Fibroblast of skin of scalp (primary cell): Measurements from ENCODE around the gene USP38.
A peak's percentile ranks its signal among the peaks of the same experiment; 100 is the strongest.
"Not testable (repeated sequence)": the region's sequence is repeated elsewhere in the genome, so short reads cannot be mapped to it uniquely, and the experiment has no call there.

Experiments used
- DNase-seq: peaks from one replicate; pipeline ENCODE4 v3.0.0-alpha.2; 2013

USP38 gene

DNA sequence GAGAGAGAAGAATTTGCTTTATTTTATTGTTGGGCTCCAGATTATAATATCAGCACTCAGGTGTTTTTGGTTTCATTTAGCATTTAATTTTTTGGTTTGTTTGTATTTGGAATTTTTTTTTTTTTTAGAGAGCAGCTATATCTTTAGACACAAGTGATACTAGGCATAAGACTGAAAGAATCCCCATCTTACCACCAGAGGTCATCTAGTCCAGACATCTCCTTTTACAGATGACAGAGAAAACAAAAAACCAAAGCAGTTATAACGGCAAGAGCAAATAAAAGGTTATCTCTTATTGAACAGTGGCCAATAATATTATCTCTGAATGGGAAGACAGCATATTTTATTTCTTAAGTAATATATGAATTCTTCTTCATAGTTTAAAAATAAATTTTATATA, 22.8 kb downstream of the USP38 start:
- peak; percentile 40 for DNase-seq

DNA sequence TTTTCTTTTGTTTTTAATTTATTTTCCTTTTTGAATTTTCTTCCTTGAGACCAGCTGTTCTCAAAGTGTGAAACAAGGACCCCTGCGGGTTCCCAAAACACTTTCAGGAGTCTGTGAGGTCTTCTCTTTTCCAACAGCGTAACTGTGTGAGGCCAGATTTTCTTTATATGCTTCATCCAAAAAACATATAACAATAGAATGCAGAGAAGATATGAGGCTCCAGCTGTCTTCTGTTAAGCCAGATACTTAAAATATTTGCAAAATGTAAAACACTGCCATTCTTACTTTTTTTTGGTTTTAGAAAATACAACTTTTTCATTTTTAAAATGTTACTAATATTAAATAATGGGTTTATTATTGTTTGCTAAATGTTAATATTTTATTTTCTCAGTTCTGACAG, 27.8 kb downstream of the USP38 start:
- no peak for DNase-seq

DNA sequence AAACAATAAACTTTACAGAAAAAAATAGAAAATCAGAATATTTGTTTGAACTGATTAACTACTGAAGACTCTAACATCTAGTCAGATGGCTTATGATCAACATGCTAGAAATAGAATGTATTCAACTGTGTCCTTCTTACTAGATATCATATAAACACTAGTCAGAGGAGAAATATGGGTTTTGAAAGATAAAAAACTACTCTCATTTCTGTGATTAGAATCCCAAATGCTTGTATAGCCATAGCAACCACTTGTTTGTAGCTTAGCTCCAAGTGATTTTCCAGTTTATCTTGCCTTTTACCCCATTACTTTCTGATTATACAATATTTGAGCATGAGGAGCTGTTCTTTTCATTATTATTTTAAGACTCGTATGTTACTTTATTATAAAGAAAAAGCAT, 31.2 kb downstream of the USP38 start:
- no peak for DNase-seq

DNA sequence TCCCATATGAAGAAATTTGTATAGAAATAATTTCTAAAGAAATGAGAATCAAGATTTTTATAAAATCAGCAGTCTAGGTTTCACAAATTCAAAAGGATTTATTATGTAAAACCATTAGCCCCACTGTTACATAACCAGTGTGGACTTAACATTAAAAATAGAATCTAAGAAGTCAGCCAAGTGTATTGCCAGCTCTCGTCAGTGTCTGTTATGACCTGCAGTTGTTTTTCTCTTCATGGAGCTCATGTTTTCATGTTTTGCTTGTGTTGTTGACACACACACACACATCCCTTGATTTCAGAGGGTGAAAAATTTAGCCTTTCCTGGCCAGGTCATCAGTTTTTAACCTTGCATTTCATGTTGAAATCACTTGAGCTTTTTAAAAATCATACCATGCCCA, 39.5 kb downstream of the USP38 start:
- no peak for DNase-seq

DNA sequence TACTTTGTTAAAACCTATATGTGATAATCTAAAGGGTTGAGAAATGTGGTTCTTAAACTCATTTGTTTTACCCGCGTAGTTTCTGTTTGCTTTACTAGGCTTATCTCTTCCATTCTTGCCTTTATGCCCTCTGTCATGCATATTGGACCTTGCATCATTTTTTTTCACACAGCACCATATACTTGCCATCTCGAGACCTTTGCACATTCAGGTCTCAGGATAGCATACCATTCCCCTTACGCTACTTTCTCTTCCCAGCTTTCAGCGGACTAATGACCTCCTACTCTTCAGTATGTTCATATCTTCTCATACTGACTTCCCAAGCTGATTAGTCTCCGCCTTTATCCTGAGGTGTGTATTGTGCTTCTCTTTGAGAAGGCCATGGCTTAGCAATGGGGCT, 40.5 kb downstream of the USP38 start:
- DNase-seq = no peak

DNA sequence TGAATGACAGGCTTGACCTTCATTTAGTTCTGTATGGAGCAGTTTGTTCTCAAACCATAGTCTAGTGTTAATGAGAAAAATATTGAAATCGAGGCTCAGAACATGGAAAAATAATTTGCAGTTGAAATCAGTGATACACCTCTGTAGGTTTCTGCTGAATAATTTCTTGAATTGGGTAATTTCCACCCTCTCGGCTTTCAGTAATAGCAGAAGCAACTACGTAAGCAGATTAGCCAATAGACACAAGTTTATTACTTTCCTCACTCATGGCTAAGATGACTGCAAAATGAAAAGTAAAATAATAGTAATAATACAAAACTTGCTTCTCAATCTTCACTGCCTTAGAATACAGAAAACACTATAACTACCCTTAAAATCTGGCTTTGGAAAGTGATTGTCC, 46.0 kb downstream of the USP38 start:
- DNase-seq = no peak

DNA sequence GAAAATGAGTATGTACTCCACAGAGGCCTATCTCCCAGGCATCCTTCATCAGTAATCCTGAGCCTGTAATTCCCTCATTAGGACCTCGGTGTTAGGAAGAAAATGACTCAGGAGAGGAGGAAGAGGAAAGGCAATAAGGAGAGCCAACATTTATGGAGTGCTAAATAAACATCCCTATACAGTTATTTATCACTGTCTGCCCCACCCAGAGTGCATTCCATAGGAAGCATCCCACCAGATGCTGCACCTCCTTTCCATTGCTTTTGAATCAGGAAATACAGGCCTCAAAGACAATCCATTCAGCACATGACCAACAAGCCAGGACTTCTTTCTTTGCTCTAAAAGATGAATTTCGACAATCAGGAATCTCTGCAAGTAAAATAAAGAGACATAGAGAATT, 47.6 kb downstream of the USP38 start:
- DNase-seq = no peak

DNA sequence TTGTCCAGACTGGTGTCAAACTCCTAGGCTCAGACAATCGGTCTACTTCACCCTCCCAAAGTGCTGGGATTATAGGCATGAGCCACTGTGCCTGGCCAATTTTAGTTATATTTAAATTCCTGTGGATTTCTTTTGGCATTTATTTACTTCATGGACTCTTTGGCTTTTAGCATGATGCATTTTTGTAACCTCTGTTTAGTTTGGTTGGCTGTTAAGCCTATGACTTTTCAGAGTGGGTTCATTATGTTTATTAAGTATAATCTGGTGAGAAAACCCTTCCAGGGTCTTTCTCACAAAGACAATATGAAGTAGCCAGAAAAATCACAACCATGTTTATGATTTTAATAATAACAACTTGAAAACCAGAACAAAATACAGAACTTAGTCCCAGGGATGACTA, 49.4 kb downstream of the USP38 start:
- DNase-seq = no peak

DNA sequence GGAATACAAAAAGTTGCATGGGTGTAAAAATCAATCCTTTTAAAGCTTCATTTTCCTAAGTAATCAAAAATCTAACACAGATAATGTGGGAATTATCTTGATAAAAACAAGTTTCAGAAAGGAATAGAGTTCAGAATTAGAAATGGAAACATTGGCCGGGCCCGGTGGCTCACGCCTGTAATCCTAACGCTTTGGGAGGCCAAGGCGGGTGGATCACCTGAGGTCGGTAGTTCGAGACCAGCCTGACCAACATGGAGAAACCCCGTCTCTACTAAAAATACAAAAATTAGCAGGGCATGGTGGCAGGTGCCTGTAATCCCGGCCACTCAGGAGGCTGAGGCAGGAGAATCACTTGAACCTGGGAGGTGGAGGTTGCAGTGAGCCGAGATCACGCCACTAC, 52.5 kb downstream of the USP38 start:
- DNase-seq = not testable (repeated sequence)

DNA sequence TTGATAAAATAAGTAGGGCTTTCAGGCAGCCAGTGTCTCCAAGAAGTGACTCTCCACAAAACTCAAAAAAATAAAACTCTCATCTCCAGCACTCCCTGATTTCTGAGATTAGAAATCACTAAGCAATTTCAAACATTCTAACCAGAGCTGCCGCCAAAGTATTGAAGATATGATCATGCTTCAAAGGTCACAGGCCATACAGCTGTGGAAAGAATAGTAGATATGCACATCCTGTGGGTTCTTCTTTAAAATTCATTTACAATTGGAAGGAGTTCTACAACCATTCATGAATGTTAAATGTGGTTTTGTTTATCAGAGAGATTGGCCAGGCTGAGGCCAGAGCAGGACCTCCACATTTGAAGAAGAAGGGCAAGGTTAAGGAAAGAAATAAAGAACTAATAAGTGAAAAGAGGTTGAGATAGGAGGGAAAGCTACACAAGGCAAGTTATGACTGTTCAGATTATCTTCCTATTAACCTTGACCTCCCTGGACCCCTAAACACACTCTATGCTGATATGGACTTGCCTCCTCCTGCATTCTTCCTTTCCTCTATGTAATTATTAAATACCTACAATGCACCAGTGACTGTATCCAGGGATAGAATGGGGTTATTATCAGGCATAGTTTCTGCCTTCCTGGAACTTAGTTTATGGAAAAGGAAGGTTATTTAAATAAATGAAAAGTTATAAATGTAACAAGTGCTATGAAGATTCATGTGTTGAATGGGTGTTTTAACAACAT, 56.4 kb downstream of the USP38 start:
- peak; percentile 4 for DNase-seq

DNA sequence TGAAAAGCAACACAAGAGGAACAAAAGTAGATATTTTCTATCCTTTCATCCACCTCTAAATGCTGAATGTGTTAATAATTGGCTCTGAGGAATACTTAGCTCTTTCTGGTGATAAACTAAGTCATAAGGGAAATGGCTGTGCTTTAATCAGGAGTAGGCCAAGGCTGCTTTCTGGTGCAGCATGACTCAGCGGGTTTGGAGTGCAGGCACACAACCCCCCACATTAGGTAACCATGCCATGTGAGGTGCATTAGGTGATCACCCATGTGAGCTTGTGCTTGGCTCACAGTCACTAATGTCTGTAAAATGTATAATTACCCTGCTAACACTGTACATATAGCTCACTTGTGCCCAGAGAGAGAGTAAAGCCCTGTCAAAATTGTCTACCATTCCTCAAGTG, 57.2 kb downstream of the USP38 start:
- no peak for DNase-seq

DNA sequence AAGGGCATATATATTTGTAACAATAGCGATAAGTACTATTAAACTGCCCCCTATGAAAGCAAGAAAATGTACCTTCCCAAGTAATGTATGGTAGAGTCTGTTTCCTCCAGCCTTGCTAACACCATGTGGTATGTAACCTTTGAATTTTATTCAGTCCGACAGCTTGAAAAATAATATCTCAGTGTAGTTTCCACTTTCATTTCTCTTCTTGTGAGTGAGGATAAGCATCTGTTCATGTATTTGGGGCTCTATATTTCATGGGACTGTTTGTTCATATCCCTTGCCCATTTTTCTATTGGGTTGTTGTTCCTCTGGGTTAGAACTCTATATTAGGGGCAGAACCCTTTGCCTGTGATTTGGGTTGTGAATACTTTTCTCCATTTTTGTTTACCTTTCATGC, 58.3 kb downstream of the USP38 start:
- DNase-seq = no peak

DNA sequence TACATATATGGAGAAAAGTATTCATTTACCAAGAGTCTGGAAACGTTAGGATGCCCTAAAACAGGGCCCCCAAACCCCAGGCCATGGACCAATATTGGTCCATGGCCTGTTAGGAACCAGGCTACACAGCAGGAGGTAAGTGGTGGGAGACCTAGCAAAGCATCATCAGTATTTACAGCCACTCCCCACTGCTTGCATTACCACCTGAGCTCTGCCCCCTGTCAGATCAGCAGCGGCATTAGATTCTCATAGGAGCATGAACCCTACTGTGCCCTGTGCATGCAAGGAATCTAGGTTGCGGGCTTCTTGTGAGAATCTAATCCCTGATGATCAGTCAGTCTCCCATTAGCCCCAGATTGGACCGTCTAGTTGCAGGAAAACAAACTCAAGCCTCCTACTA, 62.3 kb downstream of the USP38 start:
- no peak for DNase-seq

DNA sequence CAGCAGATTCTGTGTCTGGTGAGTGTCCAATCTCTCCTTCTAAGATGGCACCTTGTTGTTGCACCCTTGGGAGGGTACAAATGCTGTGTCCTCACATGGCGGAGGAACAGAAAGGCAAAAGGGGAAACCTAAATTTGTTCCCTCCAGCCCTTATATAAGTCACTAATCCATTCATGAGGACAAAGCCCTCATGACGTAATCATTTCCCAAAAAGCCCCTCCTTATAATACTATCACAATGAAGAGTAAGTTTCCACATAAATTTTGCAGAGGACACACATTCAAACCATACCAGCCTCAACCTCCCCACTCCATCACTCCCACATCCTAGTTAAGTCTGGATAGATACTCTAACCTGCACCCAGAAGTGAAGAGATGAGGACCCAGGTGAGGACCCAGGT, 63.1 kb downstream of the USP38 start:
- no peak for DNase-seq

DNA sequence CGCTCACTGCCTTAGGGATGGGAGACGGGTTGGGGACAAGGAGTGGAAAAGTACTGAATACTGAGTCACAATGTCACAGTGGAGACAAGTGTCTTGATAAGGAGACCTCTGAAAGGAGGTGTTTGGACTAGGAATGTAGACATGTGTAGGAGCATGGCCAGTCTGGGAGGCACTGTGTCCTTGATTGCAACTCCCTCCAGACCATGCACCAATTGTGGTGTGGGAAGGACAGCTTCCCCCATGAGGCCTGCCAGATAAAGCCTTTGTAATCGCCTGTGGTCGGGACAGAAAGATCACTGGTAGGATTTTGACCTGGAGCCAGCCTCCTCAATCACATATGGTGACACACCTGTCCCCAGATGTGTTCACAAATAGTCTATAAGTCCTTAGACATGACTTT, 64.1 kb downstream of the USP38 start:
- DNase-seq = no peak

DNA sequence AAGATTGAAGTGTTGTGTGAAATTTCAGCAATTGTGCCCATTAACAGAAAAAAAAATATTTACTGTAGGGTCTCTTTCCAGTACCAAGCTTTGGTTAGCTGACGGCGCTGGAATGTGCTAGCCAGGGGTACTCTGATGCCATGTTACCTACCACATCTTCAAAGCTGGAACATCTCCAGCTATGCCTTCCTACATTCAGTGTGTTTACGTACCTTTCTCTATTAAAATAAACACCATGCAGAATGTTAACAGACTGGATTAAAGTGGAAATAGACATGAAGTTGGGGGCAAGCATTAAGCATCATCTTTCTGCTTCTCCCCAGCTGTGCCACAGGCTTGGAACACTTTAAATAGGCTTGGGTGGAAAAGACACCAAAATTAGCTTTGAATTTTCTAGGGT, 65.9 kb downstream of the USP38 start:
- no peak for DNase-seq

DNA sequence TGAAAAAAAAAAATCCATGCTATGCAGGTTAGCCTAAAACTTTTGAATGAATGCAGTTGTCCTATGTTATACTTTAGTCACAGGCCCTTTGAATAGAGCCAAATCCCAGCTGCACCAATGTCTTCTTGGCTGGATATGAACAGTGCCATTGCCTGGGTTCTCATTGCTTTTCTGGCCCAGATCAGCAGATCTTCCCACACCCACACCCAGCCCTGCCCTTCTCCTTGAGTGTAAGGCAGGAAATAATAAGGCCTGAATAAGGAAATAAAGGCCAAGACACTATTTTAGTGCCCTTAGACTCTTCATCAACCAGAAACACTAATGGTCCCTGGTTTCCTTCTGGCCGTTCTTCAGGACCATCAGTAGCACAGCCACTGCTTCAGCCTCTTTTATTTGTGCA, 66.6 kb downstream of the USP38 start:
- DNase-seq = no peak

DNA sequence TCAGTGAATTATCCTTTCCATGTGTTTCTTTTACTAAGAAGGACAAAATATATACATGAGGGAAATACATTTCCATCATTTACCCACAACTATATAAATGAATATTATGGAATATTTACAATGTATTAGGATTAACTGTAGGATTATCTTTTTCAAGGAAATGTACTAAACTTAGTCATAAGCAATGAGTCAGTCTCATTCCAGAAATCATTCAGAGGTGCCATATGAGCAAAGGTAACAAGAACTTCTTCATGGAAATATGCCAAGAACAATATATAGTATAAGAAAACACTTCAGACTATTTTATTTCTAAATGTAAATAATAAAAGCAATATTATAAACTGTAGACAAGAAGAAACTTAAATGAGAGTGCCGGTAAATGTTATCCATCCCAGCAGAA, 67.1 kb downstream of the USP38 start:
- DNase-seq = no peak

DNA sequence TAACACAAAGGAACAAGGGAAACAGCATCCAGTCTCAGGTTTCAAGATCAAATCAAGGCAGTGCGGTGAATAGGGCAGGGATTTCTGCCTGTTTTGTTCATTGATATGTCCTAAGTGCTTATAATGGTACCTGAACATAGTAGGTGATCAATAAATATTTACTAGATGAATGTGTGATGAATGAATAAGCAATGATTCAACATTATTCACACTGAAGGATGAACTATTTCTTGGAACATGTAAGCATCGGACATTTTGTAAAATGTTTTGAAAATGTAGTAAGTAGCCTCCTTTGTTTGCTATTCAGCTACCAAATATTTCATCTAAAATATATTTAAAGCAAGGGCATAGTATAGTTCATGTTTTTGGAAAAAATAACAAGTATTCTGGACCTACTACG, 67.8 kb downstream of the USP38 start:
- no peak for DNase-seq

DNA sequence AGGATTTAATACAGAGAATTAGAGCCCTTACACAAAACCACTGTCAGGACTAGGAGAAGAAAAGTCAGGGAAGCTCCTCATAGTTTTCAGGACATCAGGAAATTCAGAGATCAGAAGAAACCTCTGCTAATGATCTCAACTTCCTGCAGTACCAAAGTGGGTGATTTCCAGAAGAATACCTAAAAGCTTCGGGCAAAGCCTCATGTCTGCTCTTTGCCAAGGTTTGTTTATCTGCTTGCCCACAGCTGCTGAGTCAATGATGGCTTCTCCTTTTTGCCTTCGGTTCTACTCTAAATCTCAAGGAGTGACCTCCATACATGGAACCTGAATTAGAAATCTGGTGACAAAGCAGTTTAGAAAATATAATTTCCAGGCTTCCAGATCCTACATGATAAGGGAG, 68.4 kb downstream of the USP38 start:
- DNase-seq = no peak

DNA sequence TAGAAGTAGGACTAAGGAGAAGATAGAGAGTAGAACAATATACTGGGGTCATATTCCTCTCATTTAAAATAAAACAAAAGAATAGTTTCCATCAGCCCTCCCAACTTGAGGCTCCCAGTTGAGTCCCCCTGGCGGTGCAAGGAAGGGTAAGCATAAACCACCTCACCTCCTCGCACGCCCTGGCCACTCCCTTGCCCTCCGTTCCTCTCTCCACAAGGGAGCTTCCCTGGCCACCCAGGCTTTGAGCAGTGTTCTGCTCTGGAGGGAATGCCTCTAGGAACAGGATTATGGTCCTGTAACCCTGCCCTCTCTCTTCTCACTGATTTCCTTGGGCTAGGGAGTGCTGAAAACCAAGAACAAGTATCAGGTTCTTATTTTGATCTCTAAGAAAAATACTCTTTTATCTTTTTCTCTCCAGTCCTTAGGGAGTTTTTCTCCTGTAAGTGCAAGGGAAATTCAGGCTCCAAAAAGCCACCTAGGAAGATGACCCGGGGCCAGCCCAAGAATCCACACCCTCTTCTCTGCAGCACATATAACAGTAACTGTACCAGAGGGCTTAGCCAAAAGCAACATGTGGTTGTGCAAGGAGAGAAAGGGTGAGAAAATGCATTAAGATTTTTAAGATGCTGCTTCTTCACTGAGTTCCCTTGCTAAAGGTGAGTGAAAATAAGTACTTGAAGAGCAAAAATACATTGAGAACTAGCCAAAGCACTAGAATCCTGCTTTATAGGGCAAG, 69.9 kb downstream of the USP38 start:
- no peak for DNase-seq

DNA sequence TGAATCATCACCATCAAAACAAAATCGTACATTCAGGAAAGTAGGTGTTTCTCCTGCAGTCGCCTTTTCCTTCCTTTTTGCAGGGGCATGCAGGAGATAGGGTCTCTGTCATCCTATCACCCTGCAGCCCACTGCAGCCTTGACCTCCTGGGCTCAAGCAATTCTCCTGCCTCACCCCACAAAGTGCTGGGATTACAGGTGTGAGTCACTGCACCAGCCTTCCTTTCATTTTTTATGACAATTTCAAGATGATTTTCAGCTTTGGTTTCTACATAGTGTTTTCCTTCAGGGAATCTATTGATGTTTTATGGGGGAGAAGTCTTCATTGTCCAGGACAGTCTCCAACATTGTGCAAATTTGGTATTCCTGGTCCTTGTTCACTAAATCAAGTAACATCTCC, 71.7 kb downstream of the USP38 start:
- DNase-seq = no peak

DNA sequence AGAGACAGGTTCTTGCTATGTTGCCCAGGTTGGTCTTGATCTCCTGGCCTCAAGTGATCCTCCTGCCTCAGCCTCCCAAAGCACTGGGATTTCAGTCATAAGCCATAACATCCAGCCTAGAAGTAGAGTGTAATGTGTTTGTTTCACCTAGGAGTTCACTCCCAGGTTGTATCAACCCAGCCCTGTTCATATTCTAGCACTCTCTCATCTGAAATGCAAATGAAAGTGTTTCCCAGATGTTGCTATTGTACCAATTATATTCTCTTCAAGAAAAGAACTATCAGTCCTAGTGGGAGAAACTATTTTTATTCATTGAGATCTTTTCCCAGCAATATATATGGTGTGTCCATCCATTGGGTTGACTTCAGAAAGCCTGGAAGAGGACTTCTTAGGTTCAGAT, 72.6 kb downstream of the USP38 start:
- DNase-seq = no peak

DNA sequence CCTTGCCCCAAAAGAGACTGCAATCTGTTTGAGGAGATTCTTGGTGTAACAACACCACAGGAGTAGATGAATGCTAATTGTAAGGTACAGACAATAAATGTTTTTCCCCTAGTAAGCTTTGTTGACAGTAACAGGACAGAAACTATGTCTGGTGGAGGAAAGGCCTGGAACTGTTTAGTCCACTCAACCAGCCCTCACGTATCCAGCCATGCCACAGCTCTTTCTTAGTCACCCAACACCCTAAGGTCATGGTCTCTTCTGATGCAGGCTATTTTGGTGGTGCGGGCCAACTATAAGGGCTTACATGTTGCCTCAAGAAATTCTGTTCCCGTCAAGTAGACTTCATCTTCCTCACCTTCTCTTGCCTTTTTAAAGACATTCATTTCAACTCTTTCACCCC, 76.0 kb downstream of the USP38 start:
- DNase-seq = no peak

DNA sequence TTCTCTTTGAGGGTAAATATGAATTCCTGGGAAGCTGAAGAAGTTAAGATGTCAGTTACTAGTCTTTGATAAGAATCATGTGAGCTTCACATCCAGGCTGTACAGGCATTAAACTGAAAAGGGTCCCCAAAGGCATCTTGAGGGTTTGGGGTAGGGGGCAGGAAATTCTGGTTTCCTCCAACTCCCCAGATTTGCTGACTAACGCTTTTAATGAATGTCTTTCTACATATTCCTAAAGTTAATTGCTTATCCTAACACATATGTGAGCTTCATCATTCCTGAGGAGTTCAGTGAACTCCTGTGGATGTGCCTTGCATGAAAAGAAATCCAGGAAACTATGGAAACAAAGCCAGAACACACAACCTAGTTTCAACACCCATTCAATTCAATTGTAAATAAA, 78.1 kb downstream of the USP38 start:
- DNase-seq = no peak
